Raji (cell line): ENCODE measurements around the gene C19orf33.

Source experiments
- POLR2A ChIP-seq: IDR thresholded peaks from 2 replicates; pipeline ENCODE4 v1.6.1; 2011; ENCODE audit warnings: low read depth, low read length, control low read depth; ENCODE audit not compliant: insufficient read depth

The C19orf33 gene

GRCh38 chr19:38293281-38293680 lies 10.8 kb upstream of the C19orf33 start:
- no peak for TF ChIP-seq POLR2A

- no peak for TF ChIP-seq POLR2A
Observed at GRCh38 chr19:38294090-38294489, 10.0 kb upstream of the C19orf33 start.

GRCh38 chr19:38298821-38299680 lies 5.0 kb upstream of the C19orf33 start:
- no peak for TF ChIP-seq POLR2A

GRCh38 chr19:38304352-38304865 lies 358 bp downstream of the C19orf33 start:
- TF ChIP-seq POLR2A, result no peak

GRCh38 chr19:38304866-38305429 lies 897 bp downstream of the C19orf33 start:
- no peak for TF ChIP-seq POLR2A

- TF ChIP-seq POLR2A, result no peak
Observed at GRCh38 chr19:38306236-38306635, 2.2 kb downstream of the C19orf33 start.

GRCh38 chr19:38307076-38307475 lies 3.0 kb downstream of the C19orf33 start:
- TF ChIP-seq POLR2A, result no peak

GRCh38 chr19:38307597-38307996 lies 3.5 kb downstream of the C19orf33 start:
- TF ChIP-seq POLR2A, result no peak

- no peak for TF ChIP-seq POLR2A
Observed at GRCh38 chr19:38308006-38308766, 4.1 kb downstream of the C19orf33 start.

GRCh38 chr19:38308926-38309614 lies 5.0 kb downstream of the C19orf33 start:
- no peak for TF ChIP-seq POLR2A

GRCh38 chr19:38309615-38310278 lies 5.7 kb downstream of the C19orf33 start:
- TF ChIP-seq POLR2A, result no peak

- no peak for TF ChIP-seq POLR2A
Observed at GRCh38 chr19:38310279-38310670, 6.2 kb downstream of the C19orf33 start.

- TF ChIP-seq POLR2A, result no peak
Observed at GRCh38 chr19:38310986-38311385, 6.9 kb downstream of the C19orf33 start.

GRCh38 chr19:38315657-38316476 lies 11.8 kb downstream of the C19orf33 start, which contains the start of gene YIF1B:
Gene YIF1B (minus strand): TSS chr19:38315947. CDS start chr19:38315917, 30 bp downstream.
- 0 out of 2 replicates have a peak, but pooled peaks have one; percentile 51 for TF ChIP-seq POLR2A
